Neutrophil (primary cell): Measurements from ENCODE around the gene SBNO2.

Experiments used
- H3K27ac ChIP-seq: fragments of 200-600 bp; sonication (generic); 2 replicates; pipeline ENCODE4 v1.5.1; 2016; ENCODE audit warnings: mild to moderate bottlenecking, moderate library complexity
- H3K27me3 ChIP-seq: fragments of 200-600 bp; sonication (generic); 2 replicates; pipeline ENCODE4 v1.6.0; 2016; ENCODE audit warnings: mild to moderate bottlenecking
- H3K36me3 ChIP-seq: fragments of 200-600 bp; sonication (generic); 2 replicates; pipeline ENCODE4 v1.5.1; 2017
- H3K4me1 ChIP-seq, 2 experiments: fragments of 200-600 bp in 1 of 2; sonication (generic) in 1 of 2; 1 replicate in 1 of 2; 2 replicates in 1 of 2; pipeline versions ENCODE4 v1.5.1 to v1.6.1; 2013 to 2016; ENCODE audit warnings: low read depth in 1 of 2, low read length in 1 of 2, mild to moderate bottlenecking in 1 of 2, moderate library complexity in 1 of 2; ENCODE audit not compliant: control insufficient read depth in 1 of 2, insufficient read depth in 1 of 2
- H3K4me3 ChIP-seq, 2 experiments: fragments of 200-600 bp in 1 of 2; sonication (generic) in 1 of 2; 1 replicate in 1 of 2; 2 replicates in 1 of 2; pipeline ENCODE4 v1.5.1; 2013 to 2016; ENCODE audit warnings: low read depth in 1 of 2, low read length in 1 of 2, mild to moderate bottlenecking in 1 of 2, moderate library complexity in 1 of 2
- H3K9me3 ChIP-seq: fragments of 200-600 bp; sonication (generic); 2 replicates; pipeline ENCODE4 v1.5.1; 2016
- TF ChIP-seq, protein P1 (sequence below): fragments of 200-600 bp; sonication (generic); IDR thresholded peaks from 2 replicates; pipeline ENCODE4 v1.5.1; 2016; ENCODE audit warnings: antibody characterized with exemption

SBNO2 gene

GRCh38 chr19:1173845-1174809 lies at the start of gene SBNO2:
Gene SBNO2, minus strand, starts transcription at chr19:1174268. Its CDS starts 19,992 bp downstream, at chr19:1154276.
- no peaks in the 10 kb centered on the region for H3K9me3 ChIP-seq
- H3K27ac ChIP-seq = peak within 1 kb of the TSS; percentile 98
- H3K36me3 ChIP-seq = peaks cover 18% of the 10 kb centered on the region
- H3K4me3 ChIP-seq = peak within 1 kb of the TSS; percentile 90 to 92
- TF ChIP-seq, protein P1, sequence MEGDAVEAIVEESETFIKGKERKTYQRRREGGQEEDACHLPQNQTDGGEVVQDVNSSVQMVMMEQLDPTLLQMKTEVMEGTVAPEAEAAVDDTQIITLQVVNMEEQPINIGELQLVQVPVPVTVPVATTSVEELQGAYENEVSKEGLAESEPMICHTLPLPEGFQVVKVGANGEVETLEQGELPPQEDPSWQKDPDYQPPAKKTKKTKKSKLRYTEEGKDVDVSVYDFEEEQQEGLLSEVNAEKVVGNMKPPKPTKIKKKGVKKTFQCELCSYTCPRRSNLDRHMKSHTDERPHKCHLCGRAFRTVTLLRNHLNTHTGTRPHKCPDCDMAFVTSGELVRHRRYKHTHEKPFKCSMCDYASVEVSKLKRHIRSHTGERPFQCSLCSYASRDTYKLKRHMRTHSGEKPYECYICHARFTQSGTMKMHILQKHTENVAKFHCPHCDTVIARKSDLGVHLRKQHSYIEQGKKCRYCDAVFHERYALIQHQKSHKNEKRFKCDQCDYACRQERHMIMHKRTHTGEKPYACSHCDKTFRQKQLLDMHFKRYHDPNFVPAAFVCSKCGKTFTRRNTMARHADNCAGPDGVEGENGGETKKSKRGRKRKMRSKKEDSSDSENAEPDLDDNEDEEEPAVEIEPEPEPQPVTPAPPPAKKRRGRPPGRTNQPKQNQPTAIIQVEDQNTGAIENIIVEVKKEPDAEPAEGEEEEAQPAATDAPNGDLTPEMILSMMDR = no peak
- no peaks in the 10 kb centered on the region for H3K27me3 ChIP-seq
- H3K4me1 ChIP-seq = peaks cover 40 to 41% of the 10 kb centered on the region in 2 experiments

- Histone ChIP-seq H3K27me3 (no peaks in the 10 kb centered on the region), H3K36me3 (peaks cover 85% of the 10 kb centered on the region), H3K4me1 (no peaks in the 10 kb centered on the region), H3K27ac (no peak overlapping the region), H3K9me3 (no peaks in the 10 kb centered on the region), H3K4me3 (no peak overlapping the region)
- TF ChIP-seq, protein P1 = no peak
Measured at GRCh38 chr19:1223018-1223855, 49.2 kb upstream of the SBNO2 start.

- Histone ChIP-seq H3K9me3 (no peaks in the 10 kb centered on the region), H3K4me1 (no peaks in the 10 kb centered on the region), H3K27ac (no peak overlapping the region), H3K4me3 (no peak overlapping the region), H3K36me3 (peaks cover 76% of the 10 kb centered on the region), H3K27me3 (no peaks in the 10 kb centered on the region)
- TF ChIP-seq, protein P1 = no peak
Measured at GRCh38 chr19:1222394-1222793, 48.3 kb upstream of the SBNO2 start.

DNA sequence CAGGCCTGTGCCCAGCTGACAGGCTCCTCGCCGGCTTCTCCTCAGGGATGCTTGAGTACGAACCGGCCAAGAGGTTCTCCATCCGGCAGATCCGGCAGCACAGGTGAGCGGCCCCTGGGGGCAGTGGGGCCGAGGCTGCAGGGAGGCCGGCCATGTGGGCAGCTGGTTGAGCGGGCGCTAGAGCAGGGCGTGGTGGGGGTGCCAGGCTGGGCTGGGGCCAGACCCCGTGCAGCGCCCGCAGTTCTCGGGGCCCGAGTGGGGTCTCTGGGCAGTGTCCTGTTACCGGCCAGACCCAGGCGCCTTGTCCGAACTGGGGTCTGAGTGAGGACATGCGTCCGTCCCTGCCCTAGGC lies 47.8 kb upstream of the SBNO2 start:
- Histone ChIP-seq H3K36me3 (peaks cover 71% of the 10 kb centered on the region), H3K9me3 (no peaks in the 10 kb centered on the region), H3K4me1 (no peaks in the 10 kb centered on the region), H3K27ac (no peak overlapping the region), H3K27me3 (no peaks in the 10 kb centered on the region), H3K4me3 (no peak overlapping the region)
- TF ChIP-seq, protein P1 = no peak

DNA sequence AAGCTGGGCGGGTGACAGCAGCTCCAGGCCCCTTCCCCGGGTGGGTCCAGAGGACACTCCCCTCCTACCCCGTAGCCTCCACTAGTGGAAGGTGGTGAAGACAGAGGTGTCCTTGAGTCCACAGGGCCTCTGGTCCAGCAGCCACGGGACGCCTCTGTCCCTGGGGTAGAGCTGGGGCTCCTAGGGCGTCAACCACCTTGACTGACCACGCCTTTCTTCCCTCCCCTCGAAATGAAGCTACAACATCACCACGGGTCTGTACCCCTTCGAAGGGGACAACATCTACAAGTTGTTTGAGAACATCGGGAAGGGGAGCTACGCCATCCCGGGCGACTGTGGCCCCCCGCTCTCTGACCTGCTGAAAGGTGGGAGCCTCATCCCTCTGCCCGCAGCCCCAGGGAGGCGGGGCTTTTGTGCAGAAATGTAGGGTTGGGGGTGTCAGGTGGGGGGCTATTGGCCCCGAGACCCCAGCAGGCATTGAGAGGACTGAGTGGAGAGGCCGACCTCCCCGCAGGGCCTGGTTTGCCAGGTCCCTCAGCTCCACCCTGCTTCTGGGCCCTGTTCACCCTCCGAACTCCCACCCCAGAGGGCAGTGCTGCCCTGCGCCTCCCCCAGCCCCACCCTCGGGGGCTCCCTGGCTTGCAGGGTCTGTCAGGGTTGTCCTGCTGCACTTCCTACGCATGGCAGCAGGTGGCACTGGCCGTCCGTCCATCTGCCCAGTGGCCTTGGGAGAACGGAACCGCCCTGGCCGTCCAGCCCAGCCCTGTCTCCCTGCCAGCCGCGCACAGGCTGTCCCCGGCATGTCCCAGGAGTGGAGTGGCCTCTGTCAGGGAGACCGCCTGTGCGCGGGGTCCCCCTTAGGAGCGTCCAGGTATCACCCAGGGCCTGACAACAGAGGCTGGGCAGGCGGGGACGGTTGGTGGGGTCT lies 47.2 kb upstream of the SBNO2 start:
- H3K9me3 ChIP-seq = no peaks in the 10 kb centered on the region
- no peaks in the 10 kb centered on the region for H3K4me1 ChIP-seq
- no peaks in the 10 kb centered on the region for H3K27me3 ChIP-seq
- TF ChIP-seq, protein P1 = peak; percentile 20
- no peak overlapping the region for H3K4me3 ChIP-seq
- H3K27ac ChIP-seq = no peak overlapping the region
- peaks cover 66% of the 10 kb centered on the region for H3K36me3 ChIP-seq
